RWPE2 (cell line): ENCODE measurements around the gene IL34.

Experiments used
- ATAC-seq: fragments of 200-7000 bp; cut with Tn5 transposase; 3 replicates; pipeline ENCODE4 v1.9.1; 2021; ENCODE audit warnings: low read depth
- DNase-seq: peaks from one replicate; pipeline ENCODE4 v3.0.0-alpha.2; 2020; ENCODE audit warnings: low spot score
- H3K27ac ChIP-seq: fragments of 450-650 bp; 2 replicates; pipeline ENCODE4 v1.5.1; 2017; ENCODE audit warnings: mild to moderate bottlenecking; ENCODE audit not compliant: poor library complexity, severe bottlenecking
- H3K27me3 ChIP-seq: fragments of 250-450 bp; sonication (Bioruptor Pico); 2 replicates; pipeline ENCODE4 v1.5.1; 2021; ENCODE audit warnings: mild to moderate bottlenecking, moderate library complexity; ENCODE audit not compliant: insufficient read depth, poor library complexity, severe bottlenecking
- H3K36me3 ChIP-seq: fragments of 250-450 bp; sonication (Bioruptor Pico); 2 replicates; pipeline ENCODE4 v1.5.1; 2020; ENCODE audit warnings: low read depth, mild to moderate bottlenecking, moderate library complexity
- H3K4me1 ChIP-seq: fragments of 250-450 bp; sonication (Bioruptor Pico); 2 replicates; pipeline ENCODE4 v1.5.1; 2021; ENCODE audit warnings: mild to moderate bottlenecking, moderate library complexity; ENCODE audit not compliant: insufficient read depth, poor library complexity, severe bottlenecking
- H3K4me3 ChIP-seq: fragments of 250-450 bp; sonication (Bioruptor Pico); 2 replicates; pipeline ENCODE4 v1.5.1; 2021; ENCODE audit warnings: mild to moderate bottlenecking, moderate library complexity; ENCODE audit not compliant: severe bottlenecking
- H3K9me3 ChIP-seq: fragments of 250-450 bp; sonication (Bioruptor Pico); 2 replicates; pipeline ENCODE4 v1.5.1; 2021; ENCODE audit warnings: mild to moderate bottlenecking, moderate library complexity; ENCODE audit not compliant: severe bottlenecking
- TF ChIP-seq, protein P1 (sequence below): fragments of 450-650 bp; IDR thresholded peaks from one replicate; pipeline ENCODE4 v1.5.1; 2017; ENCODE audit warnings: mild to moderate bottlenecking, moderate library complexity; ENCODE audit not compliant: poor library complexity, severe bottlenecking

Gene IL34

DNA sequence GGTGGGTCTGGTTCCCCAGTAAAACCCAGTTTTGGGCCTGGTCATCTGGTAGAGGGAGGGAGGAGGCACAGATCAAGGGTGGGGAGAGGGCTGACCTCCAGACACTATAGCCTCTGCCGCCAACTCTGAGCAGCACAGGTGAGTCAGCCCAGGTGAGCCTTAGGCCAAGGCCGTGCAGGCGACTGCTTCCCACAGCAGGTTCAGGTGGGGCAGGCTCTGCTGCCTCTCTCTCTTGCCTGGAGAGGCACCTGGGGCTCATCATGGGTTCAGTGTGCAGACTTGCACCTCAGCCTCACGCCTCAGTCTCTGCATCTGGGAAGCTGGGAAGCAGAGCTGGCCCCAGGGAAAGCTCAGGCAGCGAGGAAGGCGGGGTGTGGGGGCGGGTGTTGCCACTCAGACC lies 37.8 kb upstream of the IL34 start:
- Histone ChIP-seq H3K9me3 (no peaks in the 10 kb centered on the region), H3K27me3 (no peaks in the 10 kb centered on the region), H3K4me1 (no peaks in the 10 kb centered on the region), H3K27ac (no peak overlapping the region), H3K36me3 (no peaks in the 10 kb centered on the region), H3K4me3 (no peak overlapping the region)
- DNase-seq (no peak), ATAC-seq (peak; percentile 91)
- TF ChIP-seq, protein P1, sequence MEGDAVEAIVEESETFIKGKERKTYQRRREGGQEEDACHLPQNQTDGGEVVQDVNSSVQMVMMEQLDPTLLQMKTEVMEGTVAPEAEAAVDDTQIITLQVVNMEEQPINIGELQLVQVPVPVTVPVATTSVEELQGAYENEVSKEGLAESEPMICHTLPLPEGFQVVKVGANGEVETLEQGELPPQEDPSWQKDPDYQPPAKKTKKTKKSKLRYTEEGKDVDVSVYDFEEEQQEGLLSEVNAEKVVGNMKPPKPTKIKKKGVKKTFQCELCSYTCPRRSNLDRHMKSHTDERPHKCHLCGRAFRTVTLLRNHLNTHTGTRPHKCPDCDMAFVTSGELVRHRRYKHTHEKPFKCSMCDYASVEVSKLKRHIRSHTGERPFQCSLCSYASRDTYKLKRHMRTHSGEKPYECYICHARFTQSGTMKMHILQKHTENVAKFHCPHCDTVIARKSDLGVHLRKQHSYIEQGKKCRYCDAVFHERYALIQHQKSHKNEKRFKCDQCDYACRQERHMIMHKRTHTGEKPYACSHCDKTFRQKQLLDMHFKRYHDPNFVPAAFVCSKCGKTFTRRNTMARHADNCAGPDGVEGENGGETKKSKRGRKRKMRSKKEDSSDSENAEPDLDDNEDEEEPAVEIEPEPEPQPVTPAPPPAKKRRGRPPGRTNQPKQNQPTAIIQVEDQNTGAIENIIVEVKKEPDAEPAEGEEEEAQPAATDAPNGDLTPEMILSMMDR, result no peak

DNA sequence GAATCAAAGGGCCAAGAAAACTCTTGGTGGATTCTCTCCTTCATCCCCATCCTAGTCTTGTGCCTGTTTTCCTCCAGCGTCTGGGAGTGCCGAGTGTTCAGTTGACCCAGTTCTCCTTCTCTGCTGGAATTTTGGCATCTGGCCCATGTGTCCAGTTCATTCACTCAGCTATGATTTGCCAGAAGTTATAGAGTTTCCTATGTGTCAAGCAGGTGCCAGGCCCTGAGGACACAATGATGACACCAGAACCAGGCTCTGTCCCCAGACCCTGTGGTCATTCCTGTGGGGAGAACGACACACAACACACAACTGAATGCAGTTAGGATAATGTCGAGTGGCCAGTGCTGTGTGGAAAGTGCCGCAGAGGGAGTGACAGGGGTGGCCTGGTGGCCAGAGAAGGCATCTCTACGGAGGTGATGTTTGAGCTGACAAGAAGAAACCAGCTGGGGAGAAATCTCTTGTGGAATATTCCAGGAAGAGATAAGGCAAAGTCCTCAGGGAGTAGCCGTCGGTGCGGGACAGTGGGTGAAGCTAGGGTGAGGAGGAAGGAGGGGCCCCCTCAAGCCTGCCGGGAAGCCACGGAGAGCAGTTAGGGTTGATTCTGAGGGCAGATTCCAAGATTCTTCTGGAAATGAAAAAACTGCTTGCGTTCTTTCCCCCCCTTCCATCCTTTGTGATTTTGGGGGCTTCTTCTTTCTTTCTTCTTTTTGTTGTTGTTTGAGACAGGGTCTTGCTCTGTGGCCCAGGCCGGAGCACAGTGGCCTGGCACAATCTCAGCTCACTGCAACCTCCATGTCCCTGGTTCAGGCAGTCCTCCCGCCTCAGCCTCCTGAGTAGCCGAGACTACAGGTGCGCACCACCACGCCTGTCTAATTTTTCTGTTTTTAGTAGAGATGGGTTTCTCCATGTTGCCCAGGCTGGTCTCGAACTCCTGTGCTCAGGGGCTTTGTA lies 35.8 kb upstream of the IL34 start:
- Histone ChIP-seq H3K4me3 (no peak overlapping the region), H3K4me1 (no peaks in the 10 kb centered on the region), H3K27me3 (no peaks in the 10 kb centered on the region), H3K27ac (no peak overlapping the region), H3K9me3 (no peaks in the 10 kb centered on the region), H3K36me3 (no peaks in the 10 kb centered on the region)
- DNase-seq (no peak), ATAC-seq (no peak)
- TF ChIP-seq, protein P1, result no peak

DNA sequence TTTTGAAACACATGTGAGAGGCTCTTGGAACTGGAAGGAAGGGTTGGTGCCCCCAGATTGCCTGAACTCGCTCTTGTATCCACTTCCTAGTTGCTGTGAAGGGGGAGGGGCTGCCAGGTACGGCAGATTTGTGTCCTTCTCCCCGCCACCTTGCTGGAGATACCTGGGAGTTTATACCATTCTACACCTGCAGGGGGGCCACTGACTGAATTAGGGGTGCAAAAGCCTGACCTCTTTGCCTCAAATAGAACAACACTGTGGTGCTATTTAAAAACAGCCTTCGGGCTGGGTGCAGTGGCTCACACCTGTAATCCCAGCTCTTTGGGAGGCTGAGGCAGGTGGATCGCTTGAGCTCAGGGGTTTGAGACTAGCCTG lies 35.1 kb upstream of the IL34 start:
- H3K4me3 ChIP-seq, result no peak overlapping the region
- TF ChIP-seq, protein P1, result no peak
- H3K9me3 ChIP-seq, result no peaks in the 10 kb centered on the region
- H3K27ac ChIP-seq, result no peak overlapping the region
- H3K27me3 ChIP-seq, result no peaks in the 10 kb centered on the region
- H3K4me1 ChIP-seq, result no peaks in the 10 kb centered on the region
- DNase-seq, result no peak
- no peaks in the 10 kb centered on the region for H3K36me3 ChIP-seq
- ATAC-seq, result no peak

DNA sequence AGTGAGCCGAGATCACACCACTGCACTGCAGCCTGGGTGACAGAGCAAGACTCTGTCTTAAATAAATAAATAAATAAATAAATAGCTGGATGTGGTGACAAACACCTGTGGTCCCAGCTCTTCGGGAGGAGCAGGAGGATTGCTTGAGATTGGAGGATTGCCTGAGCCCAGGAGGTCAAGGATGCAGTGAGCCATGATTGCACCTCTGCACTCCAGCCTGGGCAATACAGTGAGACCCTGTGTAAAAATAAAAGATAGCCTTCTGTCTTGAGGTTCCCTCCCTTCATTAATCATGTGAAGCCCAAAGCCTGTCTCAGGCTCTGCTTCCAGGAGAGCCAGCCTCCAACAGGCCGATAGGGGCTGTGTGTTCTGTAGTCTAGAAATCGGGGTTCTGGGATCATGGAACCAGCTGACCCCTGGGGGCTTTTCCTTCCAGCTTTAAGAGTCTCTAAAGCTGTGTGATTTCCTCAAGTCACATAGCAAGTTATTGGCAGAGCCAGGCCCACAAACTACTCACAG lies 34.5 kb upstream of the IL34 start:
- TF ChIP-seq, protein P1, result no peak
- Histone ChIP-seq H3K9me3 (no peaks in the 10 kb centered on the region), H3K27ac (no peak overlapping the region), H3K36me3 (no peaks in the 10 kb centered on the region), H3K4me3 (no peak overlapping the region), H3K27me3 (no peaks in the 10 kb centered on the region), H3K4me1 (no peaks in the 10 kb centered on the region)
- ATAC-seq (no peak), DNase-seq (no peak)

DNA sequence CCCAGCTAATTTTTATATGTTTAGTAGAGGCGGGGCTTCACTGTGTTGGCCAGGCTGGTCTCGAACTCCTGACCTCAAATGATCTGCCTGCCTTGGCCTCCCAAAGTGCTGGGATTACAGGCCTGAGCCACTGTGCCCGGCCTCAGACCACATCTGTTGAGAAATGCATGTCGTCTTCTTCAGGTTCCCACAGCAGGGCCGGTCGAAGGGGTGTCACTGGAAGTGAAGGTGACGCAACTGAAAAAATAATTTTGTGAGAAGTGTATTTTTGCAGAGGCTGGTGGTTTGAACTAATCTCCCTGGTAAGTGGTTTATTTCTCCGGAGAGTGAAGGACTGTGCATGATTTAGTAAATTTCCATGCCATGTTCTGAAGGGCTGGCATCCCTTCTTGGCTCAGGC lies 33.4 kb upstream of the IL34 start:
- no peak overlapping the region for H3K4me3 ChIP-seq
- TF ChIP-seq, protein P1, result no peak
- no peak overlapping the region for H3K27ac ChIP-seq
- H3K36me3 ChIP-seq, result no peaks in the 10 kb centered on the region
- ATAC-seq (no peak), DNase-seq (no peak)
- no peaks in the 10 kb centered on the region for H3K9me3 ChIP-seq
- H3K27me3 ChIP-seq, result no peaks in the 10 kb centered on the region
- H3K4me1 ChIP-seq, result no peaks in the 10 kb centered on the region
